GM18526 (cell line): ENCODE results near the gene TMEM150A.
A peak's percentile ranks its signal among the peaks of the same experiment; 100 is the strongest.

ENCODE experiments used
- POLR2A ChIP-seq: IDR thresholded peaks from 3 replicates; pipeline ENCODE4 v1.6.1; 2011; ENCODE audit not compliant: insufficient read length; ENCODE audit errors: extremely low read depth

Gene TMEM150A

GRCh38 chr2:85621338-85621737 lies 18.8 kb upstream of the TMEM150A start:
- no peak for TF ChIP-seq POLR2A

DNA sequence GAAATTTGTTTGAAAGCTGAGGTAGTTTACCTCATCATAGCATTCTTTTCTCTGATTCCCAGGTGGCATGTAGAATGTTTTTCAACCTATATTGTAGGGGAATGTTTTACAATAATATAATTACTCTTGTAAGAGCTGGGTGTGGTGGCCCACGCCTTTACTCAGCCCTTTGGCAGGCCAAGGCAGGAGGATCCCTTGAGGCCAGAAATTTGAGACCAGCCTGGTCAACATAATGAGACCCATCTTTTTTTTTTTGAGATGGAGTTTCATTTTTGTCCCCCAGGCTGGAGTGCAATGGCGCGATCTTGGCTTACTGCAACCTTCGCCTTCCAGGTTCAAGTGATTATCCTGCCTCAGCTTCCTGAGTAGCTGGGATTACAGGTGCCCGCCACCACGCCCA lies 17.1 kb upstream of the TMEM150A start:
- no peak for TF ChIP-seq POLR2A

- TF ChIP-seq POLR2A: no peak
These were observed 12.9 kb upstream of the TMEM150A start for GRCh38 chr2:85615413-85615728.

DNA sequence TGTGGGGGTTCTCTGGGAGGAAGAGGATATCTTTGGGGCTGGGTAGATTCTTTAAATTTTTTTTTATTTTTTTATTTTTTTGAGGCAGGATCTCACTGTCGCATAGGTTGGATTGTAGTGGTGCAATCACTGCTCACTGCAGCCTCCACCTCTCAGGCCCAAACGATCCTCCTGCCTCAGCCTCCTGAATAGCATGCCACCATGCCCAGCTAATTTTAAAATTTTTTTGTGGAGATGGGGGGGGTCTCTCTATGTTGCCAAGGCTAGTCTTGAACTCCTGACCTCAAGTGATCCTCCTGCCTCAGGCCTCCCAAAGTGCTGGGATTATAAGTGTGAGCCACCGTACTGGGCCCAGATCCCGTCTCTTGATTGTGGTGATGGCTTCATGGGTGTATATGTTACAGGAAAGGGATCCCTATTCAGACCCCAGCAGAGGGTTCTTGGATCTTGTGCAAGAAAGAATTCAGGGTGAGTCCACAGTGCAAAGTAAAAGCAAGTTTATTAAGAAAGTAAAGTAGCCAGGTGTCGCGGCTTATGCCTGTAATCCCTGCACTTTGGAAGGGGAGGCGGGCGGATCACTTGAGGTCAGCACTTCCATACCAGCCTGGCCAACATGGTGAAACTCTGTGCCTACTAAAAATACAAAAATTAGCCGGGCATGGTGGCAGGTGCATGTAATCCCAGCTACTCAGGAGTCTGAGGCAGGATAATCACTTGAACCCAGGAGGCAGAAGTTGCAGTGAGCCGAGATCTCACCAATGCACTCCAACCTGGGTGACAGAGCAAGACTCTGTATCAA lies 11.4 kb upstream of the TMEM150A start:
- TF ChIP-seq POLR2A: no peak

- peak; percentile 73 for TF ChIP-seq POLR2A
These were observed 9.4 kb upstream of the TMEM150A start, which contains the start of gene C2orf68 for GRCh38 chr2:85611705-85612587. C2orf68 (minus strand) TSS chr2:85612066; CDS start chr2:85611984, 82 bp downstream.

DNA sequence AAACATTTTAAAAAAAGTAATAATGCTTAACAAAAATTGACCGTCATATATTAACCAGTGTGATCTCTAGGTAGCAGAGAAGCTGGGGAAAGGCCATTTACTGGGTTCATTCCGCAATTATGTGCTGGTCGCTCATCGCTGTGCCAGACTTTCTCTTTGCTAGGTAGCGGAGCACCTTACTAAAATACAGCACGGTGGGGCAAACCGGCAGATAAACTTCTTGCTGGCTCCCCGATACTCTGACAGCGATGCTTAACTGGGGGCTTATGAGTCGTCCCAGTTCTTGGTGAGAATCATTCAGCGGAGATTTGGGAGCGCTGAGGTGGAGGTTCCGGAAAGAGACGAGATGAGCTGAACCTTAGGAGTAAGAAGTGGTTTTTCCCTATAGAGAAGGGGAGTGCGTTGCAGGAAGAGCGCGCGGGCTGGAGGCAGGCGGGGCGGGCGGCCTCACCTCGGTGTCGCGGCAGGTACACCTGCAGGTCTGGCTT lies 8.8 kb upstream of the TMEM150A start:
- TF ChIP-seq POLR2A: no peak

DNA sequence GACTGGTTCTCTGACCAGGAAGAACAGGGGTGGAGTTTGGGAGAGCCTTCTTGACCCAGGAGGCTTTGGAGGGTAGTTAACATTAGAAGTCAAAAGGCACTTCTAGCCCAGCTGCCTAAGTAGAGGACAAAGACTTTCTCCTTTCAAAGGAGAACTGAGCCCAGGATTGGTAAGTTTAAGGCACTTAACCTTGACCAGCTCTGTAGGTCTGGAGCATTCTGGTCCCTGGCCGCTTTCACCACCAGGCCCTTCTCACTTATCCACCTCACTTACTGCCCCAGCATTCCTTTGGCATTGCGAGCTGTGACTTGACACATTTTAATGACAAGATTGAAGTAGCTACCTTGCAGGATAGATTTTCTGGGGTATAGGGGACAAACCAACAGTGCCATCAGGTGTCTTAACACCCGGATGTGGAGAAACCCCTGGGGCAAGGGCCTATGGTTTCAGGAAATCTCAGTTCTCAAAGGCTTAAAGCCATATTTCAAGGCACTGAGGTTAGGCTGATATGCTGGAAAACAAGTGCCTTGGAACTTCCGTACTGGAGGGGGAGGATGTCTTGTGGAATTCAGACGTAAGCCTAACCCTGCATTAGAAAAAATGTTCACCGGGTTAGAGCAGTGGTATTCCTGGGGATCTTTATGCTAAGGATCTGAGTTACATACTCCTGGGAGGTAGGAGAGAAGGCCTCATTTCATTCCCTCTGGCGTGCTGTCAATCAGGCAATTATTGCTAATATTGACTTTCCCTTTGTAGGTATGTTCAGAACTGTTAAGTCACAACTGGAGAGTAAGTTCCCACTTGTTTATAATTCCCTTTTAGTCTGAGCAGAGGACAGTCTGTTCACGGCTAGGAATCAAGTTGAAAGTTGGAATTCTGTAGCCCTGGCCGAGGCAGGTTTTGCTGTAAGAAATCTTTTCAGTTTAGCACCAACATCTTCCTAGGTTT lies 5.0 kb upstream of the TMEM150A start:
- TF ChIP-seq POLR2A: no peak

- no peak for TF ChIP-seq POLR2A
These were observed 3.6 kb upstream of the TMEM150A start for GRCh38 chr2:85606116-85606455.

DNA sequence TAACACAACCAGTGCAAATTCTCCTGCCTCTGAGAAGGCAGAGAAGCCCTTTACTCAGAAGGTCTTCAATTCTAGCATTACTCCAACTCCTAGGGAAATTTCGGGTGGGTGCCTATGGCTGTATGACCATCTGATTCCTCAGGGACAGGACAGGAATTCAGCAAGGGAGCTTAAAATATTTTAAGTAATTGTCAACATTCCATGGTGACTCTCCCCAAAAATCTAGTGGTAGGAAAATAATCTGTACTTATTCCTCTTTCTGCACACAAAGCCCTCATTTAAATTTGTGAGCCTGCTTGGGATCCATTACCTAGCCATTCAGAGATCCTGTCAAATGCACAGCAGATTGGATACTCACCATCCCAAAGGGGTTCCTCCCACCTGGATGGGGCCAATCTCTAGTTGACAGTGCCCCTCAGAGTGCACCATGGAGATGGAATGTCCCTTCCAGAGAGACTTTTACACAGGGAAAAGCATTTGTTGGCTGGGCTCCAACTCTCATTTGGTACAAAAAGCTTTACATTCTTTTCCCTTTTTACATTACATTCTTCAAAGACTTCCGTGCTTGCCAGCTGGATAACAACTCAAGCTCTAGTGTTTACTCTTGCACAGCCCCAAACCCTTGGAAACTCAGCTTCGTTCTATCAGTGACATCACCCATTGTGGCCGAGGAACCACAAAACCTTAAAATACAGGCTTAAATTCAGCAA lies 3.1 kb upstream of the TMEM150A start:
- no peak for TF ChIP-seq POLR2A

DNA sequence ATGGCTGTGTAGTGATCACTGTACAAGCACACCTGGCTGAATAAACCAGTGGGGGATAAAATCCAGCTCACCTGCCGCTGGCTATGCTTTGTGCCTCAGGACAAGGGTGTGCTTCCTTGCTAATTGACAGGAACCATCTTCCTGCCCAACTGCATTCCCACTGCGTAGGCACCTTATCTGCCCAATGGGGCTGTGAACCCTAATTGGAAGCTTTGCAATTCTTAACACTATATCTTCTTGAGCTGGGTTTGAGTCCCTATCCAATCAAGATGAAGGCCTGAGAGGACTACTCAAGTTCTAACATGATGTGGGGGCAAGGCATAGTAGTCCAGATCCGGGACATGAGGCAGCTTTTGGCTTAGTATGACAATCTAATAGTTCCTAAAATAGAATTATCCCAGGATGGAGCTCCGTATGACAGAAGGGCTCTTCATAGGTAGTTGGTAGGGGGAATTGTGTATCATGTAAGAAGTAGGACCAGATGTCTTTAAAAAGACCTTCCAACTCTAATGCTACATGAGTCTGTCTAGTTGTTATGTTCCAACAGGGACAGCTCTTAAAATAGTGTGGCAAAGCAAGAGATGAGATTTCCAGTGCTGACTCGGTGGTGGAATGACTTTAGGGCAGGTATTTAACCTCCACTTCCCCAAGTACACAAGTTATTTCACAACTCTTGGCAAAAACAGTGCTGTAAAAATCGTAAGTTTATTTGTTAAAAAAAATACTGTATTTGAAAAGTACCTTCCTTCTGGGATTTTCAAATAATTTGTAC lies 2.3 kb upstream of the TMEM150A start:
- TF ChIP-seq POLR2A: no peak

GRCh38 chr2:85601771-85602475 lies 575 bp downstream of the TMEM150A start:
- TF ChIP-seq POLR2A: no peak

DNA sequence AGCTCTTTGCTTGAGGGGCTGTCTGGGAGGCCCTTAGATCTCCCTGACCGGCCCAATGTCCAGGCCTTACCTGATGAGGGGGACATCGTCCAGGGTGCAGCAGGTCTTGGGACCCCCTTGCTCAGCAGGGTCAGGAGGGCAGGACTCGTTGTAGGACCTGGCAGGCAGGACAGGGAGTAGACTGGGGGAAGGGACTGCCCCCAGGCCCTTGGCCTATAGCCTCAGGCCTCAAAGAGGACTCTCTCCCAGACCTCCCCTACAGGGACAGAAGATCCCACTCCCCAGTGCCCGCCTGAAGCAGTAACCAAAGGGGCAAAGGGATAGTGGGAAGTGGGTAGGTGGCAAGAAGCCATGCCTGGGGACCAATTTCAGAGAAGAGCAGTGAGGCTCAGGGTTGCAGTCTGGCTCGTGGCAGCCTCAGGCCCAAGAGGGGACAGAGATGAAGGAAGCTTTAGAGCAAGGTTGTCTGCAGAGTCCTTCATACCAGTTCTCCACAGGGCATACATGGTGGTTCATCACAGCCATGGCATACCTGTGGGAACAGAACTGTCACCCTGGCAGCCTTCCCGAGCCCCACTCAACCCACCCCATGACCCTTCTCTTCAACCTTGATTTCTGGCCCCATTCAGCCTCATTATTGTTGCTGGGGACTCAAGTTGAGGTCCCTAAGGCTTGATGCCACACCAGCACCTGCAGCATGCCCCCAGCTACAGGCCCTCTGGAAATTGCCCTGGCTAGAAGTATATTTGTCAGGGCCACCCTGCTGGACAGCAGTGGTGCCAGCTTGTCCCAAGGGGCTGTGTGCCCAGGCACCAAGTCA lies 1.3 kb downstream of the TMEM150A start:
- TF ChIP-seq POLR2A: no peak

- TF ChIP-seq POLR2A: no peak
These were observed 2.3 kb downstream of the TMEM150A start for GRCh38 chr2:85600235-85600575.
